LHCN-M2 (cell line): ENCODE results near the gene TMEM235. TPM values are rescaled to one million over a fixed set of nuclear protein-coding genes. Genes with fewer than 3 reads are reported as not detected.
A peak's percentile ranks its signal among the peaks of the same experiment; 100 is the strongest.

ENCODE experiments used
- DNase-seq: peaks from one replicate; pipeline ENCODE4 v3.0.0-alpha.2; 2012; ENCODE audit warnings: low read depth
- total RNA-seq: library from RNA; depleted of rRNA; stranded (reverse); fragments of >200 nt; gene quantifications from 2 replicates; pipeline ENCODE4 v1.2.3, GENCODE V29; 2014; rRNA removed

The TMEM235 gene
- total RNA-seq, 1 experiment from 2014 or later = not detected

DNA sequence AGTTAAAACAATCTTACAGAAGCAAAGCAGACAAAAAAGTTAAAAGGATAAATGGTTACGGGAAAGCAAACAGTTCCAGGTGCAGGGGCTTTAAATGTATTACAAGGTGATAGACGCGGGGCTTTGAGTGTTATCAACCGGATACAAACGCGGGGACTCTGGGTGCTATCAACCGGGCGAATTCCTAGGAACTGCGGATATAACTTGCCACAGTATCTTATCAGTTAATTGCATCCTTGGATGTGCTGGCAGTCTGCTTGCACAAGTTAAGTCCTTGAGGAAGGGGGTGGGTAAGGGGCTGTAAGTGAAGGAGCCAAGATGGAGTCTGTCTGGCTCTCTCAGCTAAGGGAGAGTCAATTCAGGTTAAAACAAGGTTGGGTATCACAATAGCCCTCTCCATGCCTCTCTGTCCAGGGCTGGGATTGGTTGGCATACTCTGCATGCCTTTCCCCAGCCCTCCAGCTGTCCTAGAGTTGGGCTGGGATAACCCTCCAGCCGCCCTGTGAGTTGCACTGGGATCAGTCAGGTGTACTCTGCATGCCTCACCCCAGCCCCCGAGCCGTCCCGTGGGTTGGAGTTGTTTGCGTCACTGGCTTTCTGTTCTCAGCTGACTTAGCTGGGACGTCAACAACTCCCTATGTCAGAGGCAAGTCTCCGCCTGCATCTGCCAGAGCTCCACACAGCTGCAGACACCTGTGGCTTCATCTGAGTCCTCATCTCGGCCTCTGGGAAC is 40.9 kb downstream of the TMEM235 start:
- peak; percentile 42 for DNase-seq

GRCh38 chr17:78272914-78273258 is 41.5 kb downstream of the TMEM235 start:
- DNase-seq = no peak

GRCh38 chr17:78273813-78274212 is 42.4 kb downstream of the TMEM235 start:
- DNase-seq = no peak

- no peak for DNase-seq
These were observed 43.9 kb downstream of the TMEM235 start for GRCh38 chr17:78275355-78275754.

GRCh38 chr17:78276098-78276887 is 44.9 kb downstream of the TMEM235 start:
- DNase-seq = peak; percentile 36

- DNase-seq = peak; percentile 66
These were observed 46.8 kb downstream of the TMEM235 start for GRCh38 chr17:78278139-78278741.

DNA sequence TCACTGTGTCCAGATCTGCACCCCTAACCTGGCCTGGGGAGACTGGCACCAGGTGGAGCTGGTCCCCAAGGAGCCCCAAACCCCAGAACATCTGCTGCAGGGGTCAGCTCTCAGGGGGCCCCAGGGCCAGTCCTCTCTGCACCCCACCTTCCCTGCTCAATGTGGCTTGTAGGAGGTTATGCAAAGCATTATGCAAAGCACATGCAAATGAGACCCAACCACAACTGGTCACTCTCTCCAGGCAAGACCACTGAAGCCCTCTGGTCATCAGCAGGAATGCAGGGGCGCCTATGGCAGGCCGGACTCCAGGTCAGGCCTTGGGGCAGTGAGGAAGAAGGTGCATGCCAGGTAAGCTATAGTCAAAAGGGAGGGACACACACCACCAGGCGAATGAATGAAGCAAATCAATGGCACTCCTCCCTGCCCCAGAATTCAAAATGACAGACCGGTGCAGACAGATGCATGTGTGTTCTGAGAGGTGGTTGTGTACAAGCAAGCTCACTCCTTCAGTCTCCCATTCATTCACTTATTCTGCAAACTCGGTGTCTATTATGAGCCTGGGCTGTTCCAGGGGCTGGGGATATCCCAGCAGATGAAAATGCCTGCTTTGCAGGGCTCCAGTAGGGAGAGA is 48.0 kb downstream of the TMEM235 start:
- no peak for DNase-seq

GRCh38 chr17:78281249-78281845 is 49.9 kb downstream of the TMEM235 start:
- DNase-seq = no peak

- peak; percentile 24 for DNase-seq
These were observed 52.7 kb downstream of the TMEM235 start for GRCh38 chr17:78284146-78284545.

DNA sequence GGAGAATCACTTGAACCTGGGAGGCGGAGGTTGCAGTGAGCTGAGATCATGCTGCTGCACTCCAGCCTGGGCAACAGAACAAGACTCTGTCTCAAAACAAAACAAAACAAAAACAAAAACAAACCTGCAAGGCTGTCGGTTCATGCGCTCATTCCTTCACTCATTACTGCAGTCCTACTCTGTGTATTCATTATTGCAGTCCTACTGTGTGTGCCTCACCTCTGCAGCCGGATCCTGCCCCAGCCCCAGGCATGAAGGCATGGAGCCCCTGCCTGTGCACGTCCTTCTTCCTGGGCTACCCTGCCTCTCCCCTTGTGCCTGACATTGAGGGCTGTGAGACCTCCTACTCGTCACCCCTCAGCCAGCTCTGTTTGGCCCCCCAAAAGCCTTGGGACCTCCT is 57.6 kb downstream of the TMEM235 start:
- no peak for DNase-seq

DNA sequence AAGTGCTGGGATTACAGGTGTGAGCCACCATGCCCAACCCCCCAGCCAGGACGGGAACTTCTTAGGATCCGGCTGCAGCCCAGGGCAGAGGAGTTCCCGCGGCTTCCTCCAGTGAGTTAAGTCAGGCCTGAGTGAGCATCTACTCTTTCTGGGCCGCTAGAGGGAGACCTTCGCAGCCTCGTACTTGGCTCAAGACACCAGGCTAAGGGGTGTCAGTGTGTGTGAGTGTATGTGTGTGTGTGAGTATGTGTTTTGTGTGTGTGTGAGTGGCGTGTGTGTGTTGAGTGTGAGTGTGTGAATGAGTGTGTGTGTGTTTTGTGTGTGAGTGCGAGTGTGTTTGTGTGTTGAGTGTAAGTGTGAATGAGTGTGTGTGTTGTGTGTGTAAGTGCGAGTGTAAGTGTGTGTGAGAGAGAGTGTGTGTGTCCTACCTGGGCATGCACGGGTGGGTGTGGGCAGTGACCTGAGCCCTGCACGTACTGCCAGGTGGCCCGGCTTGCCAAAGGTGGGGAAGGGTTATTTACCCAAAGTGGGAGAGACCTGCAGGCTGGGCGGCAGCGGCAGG is 58.5 kb downstream of the TMEM235 start:
- DNase-seq = peak; percentile 87

Other genes with a start within 250 kb of the TMEM235 start
- 0.11 TPM in 1 of 2 replicates, not detected in the other for gene TMC6, start 102.9 kb upstream of the TMEM235 start, total RNA-seq
- gene TMC8, start 100.9 kb upstream of the TMEM235 start, total RNA-seq = not detected in 2 replicates
- gene C17orf99, start 85.2 kb upstream of the TMEM235 start, total RNA-seq = not detected in 2 replicates
- 0.45 and 1.6 TPM in 2 replicates for gene SYNGR2, start 63.0 kb upstream of the TMEM235 start, total RNA-seq
- 179 and 198 TPM in 2 replicates for gene TK1, start 44.6 kb upstream of the TMEM235 start, total RNA-seq
- gene AFMID, start 44.3 kb upstream of the TMEM235 start, total RNA-seq = 25.6 and 34.7 TPM in 2 replicates
- gene BIRC5, start 17.4 kb upstream of the TMEM235 start, total RNA-seq = 179 and 192 TPM in 2 replicates
- 29.3 and 32.8 TPM in 2 replicates for gene SOCS3, start 128.4 kb downstream of the TMEM235 start, total RNA-seq
- 31.9 and 35.0 TPM in 2 replicates for gene PGS1, start 147.0 kb downstream of the TMEM235 start, total RNA-seq